NAMALWA (cell line): ENCODE data around the gene PTPRH.
"Not testable (repeated sequence)": the region's sequence is repeated elsewhere in the genome, so short reads cannot be mapped to it uniquely, and the experiment has no call there.

Source experiments
- DNase-seq: peaks from one replicate; pipeline ENCODE4 v3.0.0-alpha.2; 2015; ENCODE audit warnings: low spot score

The PTPRH gene

GRCh38 chr19:55224679-55225414, 15.5 kb upstream of the PTPRH start:
- not testable (repeated sequence) for DNase-seq

- DNase-seq: no peak
Measured at GRCh38 chr19:55224038-55224665, 14.9 kb upstream of the PTPRH start.

GRCh38 chr19:55223291-55224037, 14.2 kb upstream of the PTPRH start:
- no peak for DNase-seq

- no peak for DNase-seq
Measured at GRCh38 chr19:55220525-55220924, 11.2 kb upstream of the PTPRH start.

GRCh38 chr19:55216461-55217198, 7.3 kb upstream of the PTPRH start:
- peak; percentile 45 for DNase-seq

GRCh38 chr19:55213547-55213946, 4.2 kb upstream of the PTPRH start:
- DNase-seq: no peak

- peak; percentile 81 for DNase-seq
Measured at GRCh38 chr19:55212447-55212846, 3.1 kb upstream of the PTPRH start.

GRCh38 chr19:55209693-55210472, 582 bp upstream of the PTPRH start:
- no peak for DNase-seq

GRCh38 chr19:55206664-55207500, 2.4 kb downstream of the PTPRH start:
- no peak for DNase-seq

- DNase-seq: not testable (repeated sequence)
Measured at GRCh38 chr19:55202199-55202598, 7.1 kb downstream of the PTPRH start.

- DNase-seq: no peak
Measured at GRCh38 chr19:55199620-55200204, 9.6 kb downstream of the PTPRH start.

GRCh38 chr19:55198651-55199050, 10.7 kb downstream of the PTPRH start:
- DNase-seq: no peak

GRCh38 chr19:55197528-55197927, 11.8 kb downstream of the PTPRH start:
- DNase-seq: peak; percentile 77

GRCh38 chr19:55196803-55197202, 12.5 kb downstream of the PTPRH start:
- peak; percentile 51 for DNase-seq

- DNase-seq: no peak
Measured at GRCh38 chr19:55193481-55193880, 15.8 kb downstream of the PTPRH start.

- DNase-seq: no peak
Measured at GRCh38 chr19:55189403-55189835, 19.9 kb downstream of the PTPRH start.

- DNase-seq: no peak
Measured at GRCh38 chr19:55188625-55189024, 20.7 kb downstream of the PTPRH start.

GRCh38 chr19:55186080-55186479, 23.2 kb downstream of the PTPRH start:
- no peak for DNase-seq

GRCh38 chr19:55181740-55182139, 27.6 kb downstream of the PTPRH start:
- no peak for DNase-seq
